GM12875 (cell line): ENCODE results near the gene ARHGEF28.

Experiments
- H3K4me3 ChIP-seq: one replicate; pipeline ENCODE4 v1.5.1; 2011; ENCODE audit warnings: low read depth, low read length, control low read depth
- TF ChIP-seq, protein P1 (sequence below): IDR thresholded peaks from 2 replicates; pipeline ENCODE4 v1.5.1; 2011; ENCODE audit warnings: low read depth, mild to moderate bottlenecking, control low read depth, inconsistent platforms, low read length, moderate library complexity, borderline replicate concordance; ENCODE audit not compliant: insufficient read depth

The ARHGEF28 gene

GRCh38 chr5:73858776-73859175, 232.8 kb downstream of the ARHGEF28 start:
- no peak overlapping the region for H3K4me3 ChIP-seq
- TF ChIP-seq, protein P1, sequence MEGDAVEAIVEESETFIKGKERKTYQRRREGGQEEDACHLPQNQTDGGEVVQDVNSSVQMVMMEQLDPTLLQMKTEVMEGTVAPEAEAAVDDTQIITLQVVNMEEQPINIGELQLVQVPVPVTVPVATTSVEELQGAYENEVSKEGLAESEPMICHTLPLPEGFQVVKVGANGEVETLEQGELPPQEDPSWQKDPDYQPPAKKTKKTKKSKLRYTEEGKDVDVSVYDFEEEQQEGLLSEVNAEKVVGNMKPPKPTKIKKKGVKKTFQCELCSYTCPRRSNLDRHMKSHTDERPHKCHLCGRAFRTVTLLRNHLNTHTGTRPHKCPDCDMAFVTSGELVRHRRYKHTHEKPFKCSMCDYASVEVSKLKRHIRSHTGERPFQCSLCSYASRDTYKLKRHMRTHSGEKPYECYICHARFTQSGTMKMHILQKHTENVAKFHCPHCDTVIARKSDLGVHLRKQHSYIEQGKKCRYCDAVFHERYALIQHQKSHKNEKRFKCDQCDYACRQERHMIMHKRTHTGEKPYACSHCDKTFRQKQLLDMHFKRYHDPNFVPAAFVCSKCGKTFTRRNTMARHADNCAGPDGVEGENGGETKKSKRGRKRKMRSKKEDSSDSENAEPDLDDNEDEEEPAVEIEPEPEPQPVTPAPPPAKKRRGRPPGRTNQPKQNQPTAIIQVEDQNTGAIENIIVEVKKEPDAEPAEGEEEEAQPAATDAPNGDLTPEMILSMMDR = no peak

DNA sequence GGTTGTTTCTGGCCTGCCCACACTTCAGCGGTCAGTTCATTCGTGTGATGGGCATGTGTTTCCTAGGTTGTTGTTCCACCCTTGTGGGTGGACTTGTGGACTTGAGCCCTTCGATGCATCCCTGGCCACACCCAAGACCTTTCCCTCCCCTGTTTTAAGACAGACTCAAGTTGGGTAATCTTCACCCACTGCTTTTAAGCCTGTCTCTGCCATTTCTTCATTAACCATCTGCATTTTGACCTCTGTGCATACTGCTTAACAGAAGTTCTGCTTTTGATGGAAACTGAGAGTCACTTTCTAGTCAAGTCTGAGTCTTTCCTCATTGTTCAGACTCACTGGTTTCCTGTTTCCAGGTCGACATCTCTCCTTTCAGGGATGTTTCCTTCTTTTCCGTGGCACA, 233.7 kb downstream of the ARHGEF28 start:
- TF ChIP-seq, protein P1 = no peak
- no peak overlapping the region for H3K4me3 ChIP-seq

- no peak overlapping the region for H3K4me3 ChIP-seq
- TF ChIP-seq, protein P1 = no peak
Observed at GRCh38 chr5:73861313-73861988, 235.5 kb downstream of the ARHGEF28 start.

DNA sequence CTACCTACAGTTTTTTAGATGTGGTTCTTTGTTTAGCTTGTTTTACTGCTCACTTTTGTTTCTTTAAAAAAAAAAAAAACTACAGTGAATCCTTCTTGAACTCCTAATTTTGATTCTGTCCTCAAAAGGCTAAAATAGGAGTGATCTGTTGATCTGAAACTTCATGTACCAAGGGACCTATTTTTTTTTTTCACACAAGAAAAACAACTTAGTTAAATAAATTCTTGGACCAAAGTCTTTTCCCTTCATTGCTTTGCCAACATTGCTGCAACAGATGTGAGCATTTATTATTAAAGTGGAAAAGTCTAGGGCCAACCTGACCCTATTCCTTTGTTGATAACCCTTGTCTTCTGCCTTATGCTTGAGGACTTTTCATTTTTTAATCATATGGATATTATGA, 236.8 kb downstream of the ARHGEF28 start:
- TF ChIP-seq, protein P1 = no peak
- no peak overlapping the region for H3K4me3 ChIP-seq

- TF ChIP-seq, protein P1 = no peak
- no peak overlapping the region for H3K4me3 ChIP-seq
Observed at GRCh38 chr5:73863876-73864275, 237.9 kb downstream of the ARHGEF28 start.

DNA sequence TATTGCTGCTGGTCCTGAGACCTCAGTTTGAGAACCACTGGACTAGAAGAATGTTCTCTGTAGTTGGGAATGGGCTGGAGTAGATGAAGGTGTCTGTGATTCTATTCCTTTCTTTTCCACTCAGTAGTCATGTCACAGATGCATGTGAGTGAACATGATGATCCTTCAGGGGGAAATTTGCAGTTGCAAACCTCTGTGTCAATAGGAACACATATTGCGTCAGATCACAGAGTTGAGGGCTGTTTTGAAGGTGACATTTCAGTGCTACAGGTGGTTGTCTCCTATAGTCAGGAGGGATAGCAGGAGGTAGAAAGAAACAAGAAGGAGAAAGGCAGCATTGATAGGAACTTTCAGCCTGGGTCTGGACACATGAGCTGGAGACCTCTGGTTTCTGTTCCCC, 239.3 kb downstream of the ARHGEF28 start:
- TF ChIP-seq, protein P1 = no peak
- H3K4me3 ChIP-seq = no peak overlapping the region

GRCh38 chr5:73867345-73868335, 241.6 kb downstream of the ARHGEF28 start:
- no peak overlapping the region for H3K4me3 ChIP-seq
- TF ChIP-seq, protein P1 = no peak
